ENCODE measurements around the gene CSH1.

DNA sequence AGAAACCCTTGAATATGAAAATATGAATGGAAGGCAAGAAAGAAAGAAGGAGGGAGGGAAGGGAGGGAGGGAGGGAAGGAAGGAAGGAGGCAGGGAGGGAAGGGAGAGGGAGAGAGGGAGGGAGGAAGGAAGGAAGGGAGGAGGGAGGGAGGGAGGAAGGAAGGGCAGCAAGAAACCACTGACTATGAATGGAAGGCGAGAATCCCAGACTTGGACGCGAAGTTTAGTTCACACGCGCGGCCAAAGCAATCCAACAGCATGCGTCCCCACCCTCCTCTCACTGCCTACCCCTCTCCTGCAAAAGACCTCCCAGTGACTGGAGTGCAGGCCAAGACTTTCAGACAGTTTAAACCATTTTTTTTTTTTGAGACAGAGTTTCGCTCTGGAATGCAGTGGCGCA is 46.0 kb downstream of the CSH1 start:
- no peak for TF ChIP-seq ZFX (IDR thresholded peaks at IDR 0.05)
- TF ChIP-seq, protein P1, sequence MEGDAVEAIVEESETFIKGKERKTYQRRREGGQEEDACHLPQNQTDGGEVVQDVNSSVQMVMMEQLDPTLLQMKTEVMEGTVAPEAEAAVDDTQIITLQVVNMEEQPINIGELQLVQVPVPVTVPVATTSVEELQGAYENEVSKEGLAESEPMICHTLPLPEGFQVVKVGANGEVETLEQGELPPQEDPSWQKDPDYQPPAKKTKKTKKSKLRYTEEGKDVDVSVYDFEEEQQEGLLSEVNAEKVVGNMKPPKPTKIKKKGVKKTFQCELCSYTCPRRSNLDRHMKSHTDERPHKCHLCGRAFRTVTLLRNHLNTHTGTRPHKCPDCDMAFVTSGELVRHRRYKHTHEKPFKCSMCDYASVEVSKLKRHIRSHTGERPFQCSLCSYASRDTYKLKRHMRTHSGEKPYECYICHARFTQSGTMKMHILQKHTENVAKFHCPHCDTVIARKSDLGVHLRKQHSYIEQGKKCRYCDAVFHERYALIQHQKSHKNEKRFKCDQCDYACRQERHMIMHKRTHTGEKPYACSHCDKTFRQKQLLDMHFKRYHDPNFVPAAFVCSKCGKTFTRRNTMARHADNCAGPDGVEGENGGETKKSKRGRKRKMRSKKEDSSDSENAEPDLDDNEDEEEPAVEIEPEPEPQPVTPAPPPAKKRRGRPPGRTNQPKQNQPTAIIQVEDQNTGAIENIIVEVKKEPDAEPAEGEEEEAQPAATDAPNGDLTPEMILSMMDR (conservative IDR thresholded peaks at IDR 0.05), result no peak
